Mesothelial cell of epicardium (in vitro differentiated cells): ENCODE results near the gene ABCA4. TPM values are rescaled to one million over a fixed set of nuclear protein-coding genes. Genes with fewer than 3 reads are reported as not detected.

ENCODE experiments used
- DNase-seq, 2 experiments: peaks; one replicate each; pipeline ENCODE4 v3.0.0; 2021; ENCODE audit warnings: low spot score in 2 of 2; ENCODE audit not compliant: unreplicated experiment in 2 of 2
- H3K27ac Mint-ChIP-seq: 2 replicates; pipeline ENCODE4 v1.8.0; 2021; ENCODE audit warnings: mixed read lengths
- H3K27me3 Mint-ChIP-seq: 2 replicates; pipeline ENCODE4 v1.8.0; 2021; ENCODE audit warnings: low read depth, mixed read lengths
- H3K36me3 Mint-ChIP-seq: 2 replicates; pipeline ENCODE4 v1.8.0; 2021; ENCODE audit warnings: mixed read lengths
- H3K4me1 Mint-ChIP-seq: 2 replicates; pipeline ENCODE4 v1.8.0; 2021; ENCODE audit warnings: mixed read lengths
- H3K4me3 Mint-ChIP-seq: 2 replicates; pipeline ENCODE4 v1.8.0; 2021; ENCODE audit warnings: mild to moderate bottlenecking, moderate library complexity, mixed read lengths
- H3K9me3 Mint-ChIP-seq: 2 replicates; pipeline ENCODE4 v1.8.0; 2021; ENCODE audit warnings: mixed read lengths
- total RNA-seq: library from RNA; stranded (reverse); gene quantifications from 3 replicates; pipeline ENCODE4 v1.2.1, GENCODE V29; 2021
- TF ChIP-seq, protein P1 (sequence below): fragments of 200-600 bp; sonication (generic); IDR thresholded peaks from one replicate; pipeline ENCODE4 v1.5.0; 2021; ENCODE audit warnings: antibody characterized with exemption; ENCODE audit not compliant: unreplicated experiment

ABCA4 gene
- total RNA-seq, 1 donor from 2014 or later, result 14.5 TPM

GRCh38 chr1:94143809-94144176, 22.8 kb upstream of the ABCA4 start:
- H3K4me1 Mint-ChIP-seq, result peaks cover 43% of the 10 kb centered on the region

DNA sequence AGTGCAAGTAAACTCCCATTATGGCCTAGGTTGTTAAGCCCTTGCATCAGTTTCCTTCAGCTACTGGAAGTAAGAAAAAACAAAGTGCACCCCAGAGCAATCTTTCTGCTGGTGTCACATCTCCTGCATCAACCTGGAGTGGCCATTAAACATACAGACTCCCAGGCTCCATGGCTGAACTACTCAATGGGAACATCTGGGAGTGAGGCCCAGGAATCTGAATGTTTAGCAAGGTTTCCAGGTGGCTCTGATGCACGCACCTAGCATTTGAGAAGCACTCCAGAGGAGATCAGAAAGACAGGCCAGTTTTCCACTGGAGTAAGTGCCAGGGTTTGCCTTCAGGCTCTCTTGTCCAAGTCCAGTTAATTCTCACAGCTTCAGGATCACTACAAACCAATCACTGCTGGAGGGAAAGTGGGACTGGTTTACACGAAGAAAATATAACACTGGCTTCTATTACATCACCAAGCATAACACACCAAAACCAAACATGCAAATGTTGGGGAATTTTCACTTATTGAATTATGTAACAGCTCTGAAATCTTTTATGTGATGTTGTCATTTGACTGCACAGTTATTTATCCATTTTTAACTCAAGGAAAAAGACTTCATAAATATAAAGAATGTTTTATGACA, 22.3 kb upstream of the ABCA4 start:
- Mint-ChIP-seq H3K27me3 (no peaks in the 10 kb centered on the region), H3K4me3 (no peak overlapping the region), H3K9me3 (peaks cover 9% of the 10 kb centered on the region), H3K4me1 (peaks cover 43% of the 10 kb centered on the region), H3K27ac (peak overlapping the region; percentile 62), H3K36me3 (no peaks in the 10 kb centered on the region)
- TF ChIP-seq, protein P1, sequence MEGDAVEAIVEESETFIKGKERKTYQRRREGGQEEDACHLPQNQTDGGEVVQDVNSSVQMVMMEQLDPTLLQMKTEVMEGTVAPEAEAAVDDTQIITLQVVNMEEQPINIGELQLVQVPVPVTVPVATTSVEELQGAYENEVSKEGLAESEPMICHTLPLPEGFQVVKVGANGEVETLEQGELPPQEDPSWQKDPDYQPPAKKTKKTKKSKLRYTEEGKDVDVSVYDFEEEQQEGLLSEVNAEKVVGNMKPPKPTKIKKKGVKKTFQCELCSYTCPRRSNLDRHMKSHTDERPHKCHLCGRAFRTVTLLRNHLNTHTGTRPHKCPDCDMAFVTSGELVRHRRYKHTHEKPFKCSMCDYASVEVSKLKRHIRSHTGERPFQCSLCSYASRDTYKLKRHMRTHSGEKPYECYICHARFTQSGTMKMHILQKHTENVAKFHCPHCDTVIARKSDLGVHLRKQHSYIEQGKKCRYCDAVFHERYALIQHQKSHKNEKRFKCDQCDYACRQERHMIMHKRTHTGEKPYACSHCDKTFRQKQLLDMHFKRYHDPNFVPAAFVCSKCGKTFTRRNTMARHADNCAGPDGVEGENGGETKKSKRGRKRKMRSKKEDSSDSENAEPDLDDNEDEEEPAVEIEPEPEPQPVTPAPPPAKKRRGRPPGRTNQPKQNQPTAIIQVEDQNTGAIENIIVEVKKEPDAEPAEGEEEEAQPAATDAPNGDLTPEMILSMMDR, result no peak
- DNase-seq, result no peak

More at GRCh38 chr1:94143809-94144176, 22.8 kb upstream of the ABCA4 start:
- TF ChIP-seq, protein P1, result no peak
- Mint-ChIP-seq H3K27me3 (no peaks in the 10 kb centered on the region), H3K4me3 (no peak overlapping the region), H3K27ac (peak overlapping the region; percentile 73), H3K9me3 (peaks cover 6% of the 10 kb centered on the region), H3K36me3 (no peaks in the 10 kb centered on the region)
- no peak for DNase-seq

DNA sequence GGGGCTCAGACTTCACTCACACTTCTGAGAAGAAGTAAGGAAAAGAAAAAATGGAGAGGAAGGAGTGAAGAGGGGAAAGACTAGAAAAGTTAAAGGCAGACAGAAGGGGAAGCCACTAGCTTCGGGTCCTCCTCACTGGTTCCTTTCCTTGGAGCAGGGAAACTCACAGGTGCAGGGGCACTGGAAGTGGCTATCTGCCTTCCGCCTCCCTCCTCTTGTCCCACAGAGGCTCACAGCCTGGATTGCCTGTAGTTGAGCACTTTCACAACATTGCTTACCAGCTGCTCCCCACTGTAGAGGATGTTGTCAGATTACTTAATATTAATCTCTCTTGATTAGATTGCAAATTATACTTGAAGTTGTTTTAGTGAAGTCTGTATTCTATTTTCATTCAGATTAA, 21.6 kb upstream of the ABCA4 start:
- peaks cover 41% of the 10 kb centered on the region for H3K4me1 Mint-ChIP-seq
- TF ChIP-seq, protein P1, result no peak
- peak overlapping the region; percentile 66 for H3K27ac Mint-ChIP-seq
- peaks cover 9% of the 10 kb centered on the region for H3K9me3 Mint-ChIP-seq
- H3K36me3 Mint-ChIP-seq, result no peaks in the 10 kb centered on the region
- H3K27me3 Mint-ChIP-seq, result no peaks in the 10 kb centered on the region
- no peak overlapping the region for H3K4me3 Mint-ChIP-seq
- DNase-seq, result no peak

DNA sequence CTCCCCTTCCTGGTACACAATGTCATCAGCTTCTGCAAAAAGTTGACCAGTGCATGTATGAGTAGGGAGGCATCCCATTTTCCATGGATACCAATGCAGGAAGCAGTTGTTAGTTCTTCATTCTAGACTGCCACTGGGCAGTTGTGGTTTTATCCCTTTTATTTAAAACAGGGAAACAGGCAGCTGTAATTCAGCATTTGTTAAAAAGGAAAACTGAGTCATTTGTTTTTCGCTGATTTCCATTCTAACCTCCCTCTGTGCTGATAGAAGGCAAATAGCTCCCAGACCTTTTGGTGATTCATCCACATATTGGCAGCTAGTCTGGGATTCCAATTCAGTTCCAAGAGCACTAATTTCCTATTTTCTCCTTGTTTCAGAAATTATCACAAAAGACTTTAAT, 21.1 kb upstream of the ABCA4 start:
- Mint-ChIP-seq H3K4me3 (no peak overlapping the region), H3K4me1 (peaks cover 38% of the 10 kb centered on the region), H3K27me3 (no peaks in the 10 kb centered on the region), H3K36me3 (no peaks in the 10 kb centered on the region), H3K27ac (peak overlapping the region; percentile 66), H3K9me3 (peaks cover 12% of the 10 kb centered on the region)
- no peak for DNase-seq
- TF ChIP-seq, protein P1, result no peak

DNA sequence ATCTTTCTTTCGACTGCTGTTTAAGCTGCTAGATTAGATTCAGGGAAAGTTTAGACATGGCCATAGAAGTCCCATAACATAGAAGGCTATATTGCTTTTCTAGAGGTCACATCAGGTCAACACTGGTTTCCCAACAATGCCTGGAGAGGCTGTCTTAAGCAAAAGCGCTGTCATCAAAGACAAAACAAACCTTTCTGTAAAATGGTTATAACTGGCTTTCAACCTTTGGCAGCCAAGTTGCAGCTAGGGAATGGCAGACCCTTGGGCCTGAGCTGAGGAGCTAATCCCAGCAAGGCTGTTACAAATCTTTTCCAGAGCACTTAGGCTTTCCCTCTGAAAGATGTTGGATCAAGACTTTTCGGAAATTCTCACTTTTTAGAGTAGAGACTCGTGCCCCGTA, 11.2 kb upstream of the ABCA4 start:
- Mint-ChIP-seq H3K4me3 (no peak overlapping the region), H3K4me1 (peaks cover 32% of the 10 kb centered on the region), H3K27me3 (no peaks in the 10 kb centered on the region), H3K36me3 (peaks cover 6% of the 10 kb centered on the region), H3K27ac (no peak overlapping the region), H3K9me3 (peaks cover 26% of the 10 kb centered on the region)
- no peak for DNase-seq
- TF ChIP-seq, protein P1, result no peak
